HCT116 (cell line): ENCODE results near the gene MMS19. TPM values are rescaled to one million over a fixed set of nuclear protein-coding genes. Genes with fewer than 3 reads are reported as not detected.

Source experiments
- ATAC-seq: fragments of 200-7000 bp; cut with Tn5 transposase; 2 replicates; pipeline ENCODE4 v1.9.1; 2020; ENCODE audit warnings: mild to moderate bottlenecking, moderate library complexity
- BruUV-seq: library from RNA; stranded (reverse); fragments of 400-500 nt; replicated peaks from 2 replicates; lab custom pipeline; 2021; lab: Mats Ljungman, UMichigan
- CTCF ChIA-PET: fragments of 300-600 bp; sonication (Branson Sonifier 250); formaldehyde crosslinking; loops from one replicate; lab custom pipeline; 2021; ENCODE audit warnings: antibody characterized with exemption; lab: Charles Lee
- POLR2A ChIA-PET: fragments of 300-600, 350-600 bp; sonication (Branson Sonifier 250); formaldehyde crosslinking; loops from one replicate; lab custom pipeline; 2021; ENCODE audit warnings: antibody characterized with exemption; lab: Charles Lee
- RAD21 ChIA-PET, 2 experiments: fragments of 300-600 bp; sonication (Branson Sonifier 250); formaldehyde crosslinking; loops; one replicate each; lab custom pipeline; 2023; ENCODE audit warnings: low total read pairs in 2 of 2; ENCODE audit not compliant: uncharacterized antibody in 2 of 2, unreplicated experiment in 2 of 2, low non-redundant PET in 1 of 2; lab: Charles Lee
- DNase-seq: peaks from one replicate; pipeline ENCODE4 v3.0.0-alpha.2; 2010; ENCODE audit warnings: low read depth, low spot score
- H2AFZ ChIP-seq: fragments of 200-600 bp; shearing (Covaris generic), sonication (generic); 2 replicates; pipeline ENCODE4 v1.6.1; 2017; ENCODE audit warnings: low read depth, mixed run types, mixed read lengths, antibody characterized with exemption, low read length; ENCODE audit not compliant: poor library complexity, severe bottlenecking
- H3K27ac ChIP-seq: 2 replicates; pipeline ENCODE4 v1.5.1; 2012; ENCODE audit warnings: low read depth, low read length
- H3K27me3 ChIP-seq: fragments of 200-600 bp; sonication (generic); 2 replicates; pipeline ENCODE4 v1.6.1; 2016; ENCODE audit warnings: mixed run types, low read length, mixed read lengths; ENCODE audit not compliant: insufficient read depth
- H3K36me3 ChIP-seq, 2 experiments: fragments of 200-500 bp in 1 of 2; fragments of 200-600 bp in 1 of 2; sonication (Bioruptor generic) in 1 of 2; sonication (generic) in 1 of 2; 2 replicates each; pipeline versions ENCODE4 v1.5.1 to v1.6.1; 2014 to 2016; ENCODE audit warnings: low read length in 2 of 2, inconsistent platforms in 1 of 2, mixed read lengths in 1 of 2, mixed run types in 1 of 2; ENCODE audit not compliant: insufficient read depth in 2 of 2, control insufficient read depth in 1 of 2
- H3K4me1 ChIP-seq, 2 experiments: fragments of 200-600 bp in 1 of 2; sonication (generic) in 1 of 2; 2 replicates each; pipeline versions ENCODE4 v1.5.1 to v1.6.1; 2012 to 2017; ENCODE audit warnings: low read length in 2 of 2, inconsistent platforms in 1 of 2, mild to moderate bottlenecking in 1 of 2, mixed read lengths in 1 of 2, mixed run types in 1 of 2, moderate library complexity in 1 of 2; ENCODE audit not compliant: insufficient read depth in 2 of 2, control insufficient read depth in 1 of 2
- H3K4me2 ChIP-seq: fragments of 200-600 bp; sonication (generic); 2 replicates; pipeline ENCODE4 v1.6.1; 2017; ENCODE audit warnings: mixed run types, low read length, mixed read lengths
- H3K4me3 ChIP-seq, 2 experiments: fragments of 200-600 bp in 1 of 2; sonication (generic) in 1 of 2; replicated peaks in 1 of 2; 2 replicates each; pipeline ENCODE4 v1.5.1; 2011 to 2016; ENCODE audit warnings: low read length in 2 of 2, control low read depth in 1 of 2, low read depth in 1 of 2, mild to moderate bottlenecking in 1 of 2, mixed read lengths in 1 of 2, mixed run types in 1 of 2
- H3K79me2 ChIP-seq: fragments of 200-600 bp; sonication (generic); 2 replicates; pipeline ENCODE4 v1.6.1; 2017; ENCODE audit warnings: mild to moderate bottlenecking, mixed run types, low read length, moderate library complexity, mixed read lengths; ENCODE audit not compliant: insufficient read depth
- H3K9ac ChIP-seq: fragments of 200-600 bp; sonication (generic); 2 replicates; pipeline ENCODE4 v1.6.1; 2016; ENCODE audit warnings: low read length, mixed read lengths
- H3K9me2 ChIP-seq: fragments of 200-600 bp; sonication (generic), shearing (Covaris generic); 2 replicates; pipeline ENCODE4 v1.6.1; 2017; ENCODE audit warnings: mixed run types, mild to moderate bottlenecking, moderate library complexity; ENCODE audit not compliant: insufficient read depth
- H3K9me3 ChIP-seq, 2 experiments: fragments of 200-500 bp in 1 of 2; fragments of 200-600 bp in 1 of 2; sonication (Bioruptor generic) in 1 of 2; sonication (generic) in 1 of 2; 2 replicates each; pipeline ENCODE4 v1.6.1; 2014 to 2017; ENCODE audit warnings: low read length in 2 of 2, mixed read lengths in 2 of 2, inconsistent platforms in 1 of 2, low read depth in 1 of 2, mild to moderate bottlenecking in 1 of 2, mixed run types in 1 of 2, moderate library complexity in 1 of 2; ENCODE audit not compliant: control insufficient read depth in 1 of 2, insufficient read depth in 1 of 2
- H4K20me1 ChIP-seq: fragments of 200-600 bp; sonication (generic), shearing (Covaris generic); 2 replicates; pipeline ENCODE4 v1.6.1; 2017; ENCODE audit warnings: mixed run types, mild to moderate bottlenecking, moderate library complexity; ENCODE audit not compliant: insufficient read depth
- EGR1 ChIP-seq: IDR thresholded peaks from 2 replicates; pipeline ENCODE4 v1.6.1; 2012; ENCODE audit warnings: low read depth
- EZH2phosphoT487 ChIP-seq: fragments of 200-600 bp; IDR thresholded peaks from 2 replicates; pipeline ENCODE4 v1.6.1; 2018; ENCODE audit warnings: antibody characterized with exemption, borderline replicate concordance
- POLR2AphosphoS5 ChIP-seq: IDR thresholded peaks from 2 replicates; pipeline ENCODE4 v1.6.1; 2011; ENCODE audit warnings: mild to moderate bottlenecking, low read depth, low read length, moderate library complexity
- RAD21 ChIP-seq: IDR thresholded peaks from 2 replicates; pipeline ENCODE4 v1.6.1; 2012; ENCODE audit warnings: low read depth, mild to moderate bottlenecking
- REST ChIP-seq: IDR thresholded peaks from 2 replicates; pipeline ENCODE4 v1.6.1; 2012; ENCODE audit warnings: low read depth
- SIN3A ChIP-seq: IDR thresholded peaks from 2 replicates; pipeline ENCODE4 v1.6.1; 2012; ENCODE audit warnings: low read depth
- SP1 ChIP-seq: IDR thresholded peaks from 2 replicates; pipeline ENCODE4 v1.6.1; 2012; ENCODE audit warnings: low read depth
- ZBTB33 ChIP-seq: IDR thresholded peaks from 2 replicates; pipeline ENCODE4 v1.6.1; 2011; ENCODE audit warnings: mild to moderate bottlenecking, low read length, moderate library complexity; ENCODE audit not compliant: insufficient replicate concordance; ENCODE audit errors: extremely low read depth
- intact Hi-C: fragments of 100-400 bp; cut with micrococcal nuclease; formaldehyde crosslinking; loops from 2 replicates; pipeline ENCODE4 v1.10.0; 2022
- total RNA-seq: library from RNA; stranded (reverse); gene quantifications from one replicate; pipeline ENCODE4 v1.2.1, GENCODE V29; 2021; ENCODE audit not compliant: unreplicated experiment

MMS19 gene
- total RNA-seq, 1 experiment from 2014 or later: 101 TPM

GRCh38 chr10:97512993-97513392 lies 14.8 kb upstream of the MMS19 start:
- Histone ChIP-seq H3K4me3 (no peak overlapping the region), H3K4me1 (peaks cover 6 to 7% of the 10 kb centered on the region in 2 experiments), H3K36me3 (no peaks in the 10 kb centered on the region), H4K20me1 (no peaks in the 10 kb centered on the region), H3K9ac (no peak overlapping the region), H3K79me2 (no peaks in the 10 kb centered on the region), H3K4me2 (no peak overlapping the region), H3K27ac (no peak overlapping the region), H2AFZ (no peak overlapping the region), H3K27me3 (no peaks in the 10 kb centered on the region), H3K9me2 (no peaks in the 10 kb centered on the region), H3K9me3 (no peaks in the 10 kb centered on the region)
- ChIA-PET CTCF (no interaction called here), POLR2A (interaction anchor here (1.0 kb wide), 1 partner anchor 14 kb away, joined by 4 read pairs; the partner anchor contains the start of gene UBTD1), RAD21 (no interaction called here)
- ATAC-seq: no peak
- intact Hi-C loops: no loop called here
- no peak for TF ChIP-seq POLR2AphosphoS5
- no peak for TF ChIP-seq SP1
- TF ChIP-seq SIN3A: no peak
- no peak for TF ChIP-seq EGR1
- no peak for TF ChIP-seq REST
- no peak for TF ChIP-seq ZBTB33
- TF ChIP-seq RAD21: no peak
- TF ChIP-seq EZH2phosphoT487: no peak
- no peak for DNase-seq
- no TSS peak for BruUV-seq
